OCI-LY1 (cell line): ENCODE data around the gene VPS26B.

Experiments
- H2AFZ ChIP-seq: fragments of 200-600 bp; sonication (generic), shearing (Covaris generic); 2 replicates; pipeline ENCODE4 v1.6.0; 2014; ENCODE audit warnings: antibody characterized with exemption, mild to moderate bottlenecking, low read length
- H3F3A ChIP-seq: fragments of 200-600 bp; sonication (generic), shearing (Covaris generic); 2 replicates; pipeline ENCODE4 v1.6.0; 2014; ENCODE audit warnings: mild to moderate bottlenecking, antibody characterized with exemption, low read length, moderate library complexity; ENCODE audit not compliant: insufficient read depth
- H3K27ac ChIP-seq: fragments of 200-600 bp; sonication (generic); 2 replicates; pipeline ENCODE4 v1.5.1; 2014; ENCODE audit warnings: low read length, mixed run types, mild to moderate bottlenecking, low read depth; ENCODE audit not compliant: poor library complexity, severe bottlenecking
- H3K27me3 ChIP-seq: fragments of 200-600 bp; sonication (generic); 2 replicates; pipeline ENCODE4 v1.6.0; 2014; ENCODE audit warnings: antibody characterized with exemption, mild to moderate bottlenecking, low read length, moderate library complexity; ENCODE audit not compliant: insufficient read depth
- H3K36me3 ChIP-seq: fragments of 200-600 bp; sonication (generic); 2 replicates; pipeline ENCODE4 v1.6.1; 2014; ENCODE audit warnings: mild to moderate bottlenecking, antibody characterized with exemption, low read length, moderate library complexity, mixed read lengths; ENCODE audit not compliant: insufficient read depth
- H3K4me1 ChIP-seq: fragments of 200-600 bp; sonication (generic); 2 replicates; pipeline ENCODE4 v1.5.1; 2014; ENCODE audit warnings: mild to moderate bottlenecking, low read length, moderate library complexity; ENCODE audit not compliant: insufficient read depth, severe bottlenecking
- H3K4me2 ChIP-seq: fragments of 200-600 bp; sonication (generic), shearing (Covaris generic); 2 replicates; pipeline ENCODE4 v1.6.1; 2014; ENCODE audit warnings: low read length
- H3K4me3 ChIP-seq: fragments of 200-600 bp; sonication (generic); 2 replicates; pipeline ENCODE4 v1.5.1; 2014; ENCODE audit warnings: low read length, low read depth, mild to moderate bottlenecking, mixed read lengths; ENCODE audit not compliant: poor library complexity, severe bottlenecking
- H3K79me2 ChIP-seq: fragments of 200-600 bp; shearing (Covaris generic); 2 replicates; pipeline ENCODE4 v1.6.1; 2016; ENCODE audit warnings: mixed run types, low read length, mixed read lengths; ENCODE audit not compliant: insufficient read depth
- H3K9ac ChIP-seq: fragments of 200-600 bp; sonication (generic), shearing (Covaris generic); 2 replicates; pipeline ENCODE4 v1.6.1; 2014; ENCODE audit warnings: mild to moderate bottlenecking, low read length, mixed read lengths
- H3K9me2 ChIP-seq: fragments of 200-600 bp; sonication (generic), shearing (Covaris generic); 2 replicates; pipeline ENCODE4 v1.6.1; 2014; ENCODE audit warnings: low read depth, mild to moderate bottlenecking, low read length, mixed read lengths
- H3K9me3 ChIP-seq: fragments of 200-600 bp; shearing (Covaris generic); 2 replicates; pipeline ENCODE4 v1.6.1; 2014; ENCODE audit warnings: low read length, mixed read lengths
- H4K20me1 ChIP-seq: fragments of 200-600 bp; sonication (generic), shearing (Covaris generic); 2 replicates; pipeline ENCODE4 v1.6.0; 2016; ENCODE audit warnings: mild to moderate bottlenecking, low read length; ENCODE audit not compliant: insufficient read depth
- EZH2 ChIP-seq: fragments of 200-600 bp; sonication (generic), shearing (Covaris generic); IDR thresholded peaks from 2 replicates; pipeline ENCODE4 v1.8.0; 2017; ENCODE audit warnings: borderline replicate concordance, mixed run types, mild to moderate bottlenecking, antibody characterized with exemption, low read length, moderate library complexity, mixed read lengths
- TF ChIP-seq, protein P1 (sequence below): fragments of 200-600 bp; sonication (generic), shearing (Covaris generic); IDR thresholded peaks from 2 replicates; pipeline ENCODE4 v1.5.1; 2017; ENCODE audit warnings: mild to moderate bottlenecking, antibody characterized with exemption, low read length, moderate library complexity, mixed read lengths

Gene VPS26B

DNA sequence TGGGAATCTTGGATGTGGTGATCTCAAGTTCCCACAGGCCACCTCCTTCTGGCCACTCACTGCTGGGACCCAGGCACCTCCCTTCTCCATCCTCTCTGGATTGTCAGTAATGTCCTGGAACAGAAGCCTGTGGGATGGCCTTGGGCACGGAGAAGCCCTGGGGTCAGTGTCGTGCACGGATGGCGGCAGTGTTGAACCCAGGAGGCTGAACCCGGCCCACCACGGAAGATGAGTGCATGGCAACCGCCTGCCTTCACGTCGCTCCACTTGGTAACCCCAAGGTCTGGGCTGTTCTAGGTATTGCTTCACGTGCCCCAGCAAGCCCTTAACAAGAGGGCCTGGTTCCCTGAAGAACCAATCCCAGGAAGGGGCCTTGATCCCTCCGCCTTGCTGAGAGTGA is 21.6 kb downstream of the VPS26B start:
- Histone ChIP-seq H3K4me1 (no peaks in the 10 kb centered on the region), H3K9ac (no peak overlapping the region), H3K9me3 (no peaks in the 10 kb centered on the region), H3K36me3 (peaks cover 27% of the 10 kb centered on the region), H3K27ac (no peak overlapping the region), H3K4me3 (no peak overlapping the region), H3F3A (no peaks in the 10 kb centered on the region), H3K27me3 (no peaks in the 10 kb centered on the region), H3K9me2 (no peaks in the 10 kb centered on the region), H2AFZ (no peak overlapping the region), H3K79me2 (no peaks in the 10 kb centered on the region), H4K20me1 (no peaks in the 10 kb centered on the region), H3K4me2 (no peak overlapping the region)
- TF ChIP-seq, protein P1, sequence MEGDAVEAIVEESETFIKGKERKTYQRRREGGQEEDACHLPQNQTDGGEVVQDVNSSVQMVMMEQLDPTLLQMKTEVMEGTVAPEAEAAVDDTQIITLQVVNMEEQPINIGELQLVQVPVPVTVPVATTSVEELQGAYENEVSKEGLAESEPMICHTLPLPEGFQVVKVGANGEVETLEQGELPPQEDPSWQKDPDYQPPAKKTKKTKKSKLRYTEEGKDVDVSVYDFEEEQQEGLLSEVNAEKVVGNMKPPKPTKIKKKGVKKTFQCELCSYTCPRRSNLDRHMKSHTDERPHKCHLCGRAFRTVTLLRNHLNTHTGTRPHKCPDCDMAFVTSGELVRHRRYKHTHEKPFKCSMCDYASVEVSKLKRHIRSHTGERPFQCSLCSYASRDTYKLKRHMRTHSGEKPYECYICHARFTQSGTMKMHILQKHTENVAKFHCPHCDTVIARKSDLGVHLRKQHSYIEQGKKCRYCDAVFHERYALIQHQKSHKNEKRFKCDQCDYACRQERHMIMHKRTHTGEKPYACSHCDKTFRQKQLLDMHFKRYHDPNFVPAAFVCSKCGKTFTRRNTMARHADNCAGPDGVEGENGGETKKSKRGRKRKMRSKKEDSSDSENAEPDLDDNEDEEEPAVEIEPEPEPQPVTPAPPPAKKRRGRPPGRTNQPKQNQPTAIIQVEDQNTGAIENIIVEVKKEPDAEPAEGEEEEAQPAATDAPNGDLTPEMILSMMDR = no peak
- no peak for TF ChIP-seq EZH2

DNA sequence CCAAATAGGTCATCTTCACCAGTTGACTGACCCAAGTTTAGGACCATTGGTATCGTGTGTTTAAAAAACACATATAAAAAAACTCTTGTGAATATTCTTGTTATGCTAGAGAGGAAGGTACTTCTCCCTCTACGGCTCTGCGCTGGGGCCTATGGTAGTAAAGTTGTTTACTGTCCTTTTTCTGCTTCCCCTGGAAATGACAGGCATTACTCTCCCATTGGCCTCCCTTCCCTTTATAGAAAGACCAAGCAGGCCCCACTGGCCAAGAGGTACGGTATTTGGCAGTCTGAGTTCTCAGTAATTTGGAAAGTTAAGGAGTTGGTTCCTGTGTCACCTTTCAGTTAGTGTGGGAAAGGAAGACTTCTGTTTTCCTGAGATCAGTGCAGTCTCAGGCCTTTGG is 22.2 kb downstream of the VPS26B start:
- TF ChIP-seq, protein P1 = no peak
- TF ChIP-seq EZH2 = no peak

DNA sequence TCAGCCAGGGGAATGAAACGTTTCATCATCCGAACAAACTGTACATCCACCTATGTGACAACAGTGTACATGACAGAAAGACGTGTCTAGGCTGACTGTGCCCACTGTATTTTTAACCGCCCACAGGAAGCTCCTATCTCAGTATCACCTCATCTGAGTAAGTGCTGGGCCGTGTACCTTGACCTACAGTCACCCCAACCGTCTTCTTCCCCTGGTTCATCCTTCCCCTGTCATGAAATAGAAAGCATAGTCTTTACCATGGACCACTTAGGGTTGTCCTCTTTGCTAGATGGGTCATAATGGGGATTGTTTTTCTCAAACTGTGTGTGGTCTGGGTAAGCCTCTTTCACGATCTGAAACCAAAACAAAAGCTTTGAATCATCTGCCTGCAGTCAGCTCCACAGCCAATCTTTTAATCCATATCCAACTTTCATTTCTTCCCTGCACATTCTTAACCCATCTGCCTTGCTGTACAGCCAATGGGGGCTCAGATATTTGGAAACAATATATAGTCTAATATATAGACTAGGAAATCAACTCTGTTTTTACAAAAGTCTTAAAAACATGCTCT is 24.5 kb downstream of the VPS26B start:
- TF ChIP-seq EZH2 = no peak
- TF ChIP-seq, protein P1 = no peak
- Histone ChIP-seq H3K9me3 (no peaks in the 10 kb centered on the region), H3K4me2 (no peak overlapping the region), H3K27ac (no peak overlapping the region), H3K79me2 (no peaks in the 10 kb centered on the region), H3K9me2 (no peaks in the 10 kb centered on the region), H4K20me1 (no peaks in the 10 kb centered on the region), H3K4me1 (peaks cover 10% of the 10 kb centered on the region), H3K36me3 (peaks cover 27% of the 10 kb centered on the region), H3F3A (no peaks in the 10 kb centered on the region), H2AFZ (no peak overlapping the region), H3K4me3 (no peak overlapping the region), H3K9ac (no peak overlapping the region), H3K27me3 (no peaks in the 10 kb centered on the region)

More for the DNA sequence above, 22.2 kb downstream of the VPS26B start:
- Histone ChIP-seq H3K27ac (no peak overlapping the region), H3K4me1 (no peaks in the 10 kb centered on the region), H3K9me2 (no peaks in the 10 kb centered on the region), H4K20me1 (no peaks in the 10 kb centered on the region), H3K27me3 (no peaks in the 10 kb centered on the region), H3K36me3 (peaks cover 27% of the 10 kb centered on the region), H3F3A (no peaks in the 10 kb centered on the region), H3K4me2 (no peak overlapping the region), H3K4me3 (no peak overlapping the region), H3K9me3 (no peaks in the 10 kb centered on the region), H3K9ac (no peak overlapping the region), H2AFZ (no peak overlapping the region), H3K79me2 (no peaks in the 10 kb centered on the region)
